ENCODE results near the gene GPR45. TPM values are rescaled to one million over a fixed set of nuclear protein-coding genes. Genes with fewer than 3 reads are reported as not detected.
"Not testable (repeated sequence)": the region's sequence is repeated elsewhere in the genome, so short reads cannot be mapped to it uniquely, and the experiment has no call there.

Gene GPR45, protein sequence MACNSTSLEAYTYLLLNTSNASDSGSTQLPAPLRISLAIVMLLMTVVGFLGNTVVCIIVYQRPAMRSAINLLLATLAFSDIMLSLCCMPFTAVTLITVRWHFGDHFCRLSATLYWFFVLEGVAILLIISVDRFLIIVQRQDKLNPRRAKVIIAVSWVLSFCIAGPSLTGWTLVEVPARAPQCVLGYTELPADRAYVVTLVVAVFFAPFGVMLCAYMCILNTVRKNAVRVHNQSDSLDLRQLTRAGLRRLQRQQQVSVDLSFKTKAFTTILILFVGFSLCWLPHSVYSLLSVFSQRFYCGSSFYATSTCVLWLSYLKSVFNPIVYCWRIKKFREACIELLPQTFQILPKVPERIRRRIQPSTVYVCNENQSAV
- total RNA-seq, result not detected

GRCh38 chr2:105241443-105241842, at the start of gene GPR45:
Gene GPR45, plus strand, starts transcription at chr2:105241743. Its CDS starts 116 bp downstream, at chr2:105241859.
- no peak for DNase-seq

DNA sequence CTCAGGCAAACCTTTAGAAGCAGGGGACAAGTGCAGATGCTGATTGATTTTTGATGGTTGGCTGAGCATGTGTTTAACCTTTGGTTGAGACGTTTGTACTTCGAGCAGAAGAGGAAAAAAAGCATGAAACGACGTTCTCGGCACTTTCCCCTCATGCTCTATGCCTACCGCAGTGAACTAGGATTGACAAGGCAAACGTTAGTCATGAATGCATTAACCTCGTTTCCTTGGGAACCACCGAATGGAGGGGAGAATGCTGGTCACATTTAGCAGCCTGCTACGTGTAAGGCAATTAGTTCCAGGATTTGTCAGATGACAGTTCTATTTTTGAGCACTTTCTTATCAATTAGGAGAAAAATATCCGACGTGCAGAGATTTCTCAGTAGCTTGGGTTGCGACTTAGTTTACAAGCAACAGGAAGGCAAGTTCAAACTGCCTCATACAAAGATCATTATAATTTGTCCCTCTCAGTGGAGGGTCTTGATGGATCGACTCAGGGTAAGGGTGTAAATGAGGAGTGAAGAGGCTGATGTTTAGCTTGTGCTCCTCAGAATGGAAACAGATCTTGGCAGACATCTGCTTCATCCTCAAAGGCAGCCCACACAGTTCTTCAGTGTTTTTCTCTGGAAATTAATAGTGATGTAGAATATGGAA, 47.4 kb upstream of the GPR45 start:
- DNase-seq, result no peak

- DNase-seq, result no peak
These were observed 44.9 kb upstream of the GPR45 start for GRCh38 chr2:105196651-105197050.

- DNase-seq, result no peak
These were observed 25.9 kb upstream of the GPR45 start for GRCh38 chr2:105215586-105216192.

DNA sequence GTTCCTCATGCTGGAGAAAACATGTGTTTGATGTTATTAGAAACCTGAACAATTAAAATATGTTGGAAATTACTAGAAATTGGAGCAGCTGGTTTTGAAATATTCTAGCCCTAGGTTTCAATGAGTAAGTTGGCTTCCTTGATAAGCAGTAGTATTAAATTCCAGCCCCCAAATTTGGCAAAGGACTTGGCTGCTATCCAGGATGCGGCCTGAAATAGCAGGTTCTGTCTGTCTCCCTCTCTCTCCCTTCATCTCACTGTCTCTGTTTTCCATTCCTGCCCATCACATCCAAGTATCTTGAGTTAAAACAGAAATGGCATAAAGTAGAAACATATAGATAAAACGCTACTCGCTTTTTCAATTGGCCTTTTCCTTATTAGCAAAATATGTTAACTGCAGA, 20.9 kb upstream of the GPR45 start:
- DNase-seq, result no peak

GRCh38 chr2:105224444-105224843, 17.1 kb upstream of the GPR45 start:
- no peak for DNase-seq

DNA sequence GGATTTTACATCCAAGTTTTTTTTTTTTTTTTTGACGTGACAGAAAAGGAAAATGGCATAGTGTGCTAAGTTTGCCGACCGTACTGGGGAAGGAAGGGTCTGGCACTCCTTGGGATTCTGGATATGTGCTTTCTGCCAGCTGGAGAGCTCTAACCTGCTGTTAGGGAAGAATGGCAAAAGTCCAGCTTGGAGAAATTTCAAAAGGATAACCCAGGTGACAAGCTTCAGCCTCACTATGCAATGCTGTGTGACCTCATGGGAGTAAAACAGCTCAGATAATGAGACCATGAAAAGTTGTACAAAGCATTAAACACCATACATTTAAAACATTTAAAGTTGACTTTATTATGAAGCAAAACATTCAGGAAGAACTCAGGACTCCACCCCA, 10.3 kb upstream of the GPR45 start:
- DNase-seq, result no peak

GRCh38 chr2:105235388-105236059, 6.0 kb upstream of the GPR45 start:
- peak; percentile 29 for DNase-seq

DNA sequence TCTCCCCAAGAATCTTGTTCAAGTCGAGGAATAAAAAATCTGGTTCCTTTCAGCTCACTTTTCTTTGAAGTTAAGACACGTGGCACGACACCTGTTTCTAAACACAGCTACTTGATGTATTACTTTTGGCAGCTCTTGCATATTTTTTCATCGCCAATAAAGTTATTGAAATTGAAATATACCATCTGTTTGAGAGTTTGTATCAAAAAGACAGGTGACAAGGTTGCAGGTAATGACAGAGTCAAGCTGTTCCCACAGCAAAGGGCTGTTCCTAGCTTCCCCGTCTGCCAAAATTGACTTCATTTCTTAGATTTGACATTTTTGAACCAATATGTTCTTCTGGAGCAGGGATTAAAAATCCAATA, 5.5 kb upstream of the GPR45 start:
- no peak for DNase-seq

DNA sequence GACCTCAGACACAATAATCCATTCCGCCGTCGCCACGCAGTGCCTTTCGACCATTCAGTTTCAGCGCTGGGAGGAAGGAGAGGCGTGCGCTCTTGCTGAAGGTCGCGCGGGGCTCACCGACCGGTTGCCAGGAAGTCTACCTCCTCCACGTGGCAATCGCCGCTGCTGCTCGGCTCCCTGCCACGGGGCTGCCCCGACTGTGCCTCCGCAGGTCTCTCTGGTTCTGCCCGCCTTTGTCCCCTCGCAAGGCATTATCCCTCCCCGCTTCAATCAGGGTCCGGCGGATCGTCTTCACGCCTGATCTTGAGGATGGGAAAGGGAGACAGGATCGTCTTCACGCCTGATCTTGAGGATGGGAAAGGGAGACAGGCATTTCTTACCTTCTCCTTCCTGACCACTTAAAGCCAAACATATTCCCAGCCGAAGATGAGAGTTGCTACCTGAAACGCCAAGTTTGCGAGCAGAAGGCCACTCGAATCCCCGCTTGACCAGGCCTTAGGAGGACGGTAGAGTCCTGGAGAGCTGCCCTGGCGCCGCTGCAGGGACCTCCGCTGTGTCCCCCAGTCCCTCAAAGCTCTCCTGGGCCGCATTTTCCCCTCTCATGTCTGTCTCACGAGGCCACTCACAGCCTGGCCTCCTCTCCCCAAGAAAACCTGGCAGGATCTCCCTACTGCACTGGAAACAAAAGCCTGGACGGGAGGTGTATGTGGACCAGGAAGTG, 4.3 kb upstream of the GPR45 start:
- DNase-seq, result no peak

- no peak for DNase-seq
These were observed 2.8 kb upstream of the GPR45 start for GRCh38 chr2:105238664-105239240.

DNA sequence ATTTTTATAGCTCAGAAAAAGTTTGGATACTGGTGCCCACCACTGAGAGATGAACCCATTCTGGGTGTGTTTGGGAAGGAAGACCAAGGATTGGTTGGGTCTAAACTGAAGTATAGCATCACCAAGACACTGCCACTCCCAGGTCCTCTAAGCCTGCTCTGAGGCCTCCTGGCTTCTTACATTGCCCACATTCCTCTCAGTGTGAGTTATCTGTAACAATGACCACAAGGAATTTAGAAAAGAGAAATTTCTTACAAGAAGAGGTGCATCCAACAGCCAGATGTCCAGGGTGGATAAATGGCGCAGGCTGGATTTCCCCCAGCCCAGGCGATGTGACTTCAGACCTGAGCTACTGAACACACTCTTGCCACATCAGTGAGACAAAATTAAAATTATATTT, 1.6 kb upstream of the GPR45 start:
- no peak for DNase-seq

GRCh38 chr2:105242286-105242993, 897 bp downstream of the GPR45 start:
- DNase-seq, result no peak

DNA sequence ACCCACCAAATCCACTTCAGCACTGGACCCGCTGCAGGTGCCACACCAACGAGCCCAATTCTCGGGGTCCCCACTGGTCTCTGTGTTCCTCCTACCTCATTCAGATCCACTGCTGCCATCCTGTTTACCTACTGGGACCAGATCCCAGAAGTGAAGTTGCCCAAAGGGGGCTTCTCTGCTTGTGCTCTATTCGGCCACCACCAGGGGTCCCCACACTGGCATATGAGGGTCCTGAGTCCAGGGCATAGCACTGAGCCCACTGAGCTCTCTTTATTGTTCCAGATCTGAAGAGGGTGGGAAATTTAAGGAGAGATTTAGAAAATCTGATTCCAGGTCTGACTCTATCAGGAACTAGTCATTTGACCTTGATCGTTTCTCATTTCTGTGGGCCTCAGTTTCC, 2.4 kb downstream of the GPR45 start:
- DNase-seq, result no peak

DNA sequence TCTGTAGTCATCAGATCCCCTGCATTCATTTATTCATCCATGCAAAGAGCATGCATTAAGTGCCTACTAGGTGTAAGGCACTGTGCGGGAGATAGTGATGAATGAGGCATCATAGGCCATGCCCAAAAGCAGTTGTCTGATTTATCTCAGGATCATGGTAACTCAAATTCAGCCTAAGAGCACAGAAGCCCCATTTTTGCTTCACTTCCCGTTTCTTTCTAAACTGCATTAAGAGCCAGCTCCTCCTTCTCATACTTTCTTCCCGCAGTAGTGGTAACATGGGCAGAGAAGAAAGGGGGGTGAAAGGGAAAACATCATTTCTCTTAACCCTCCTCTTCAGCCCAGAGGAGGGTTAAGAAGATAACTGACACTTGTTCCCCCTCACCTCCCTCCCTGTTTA, 2.9 kb downstream of the GPR45 start:
- no peak for DNase-seq

- DNase-seq, result no peak
These were observed 7.0 kb downstream of the GPR45 start for GRCh38 chr2:105248316-105249070.

DNA sequence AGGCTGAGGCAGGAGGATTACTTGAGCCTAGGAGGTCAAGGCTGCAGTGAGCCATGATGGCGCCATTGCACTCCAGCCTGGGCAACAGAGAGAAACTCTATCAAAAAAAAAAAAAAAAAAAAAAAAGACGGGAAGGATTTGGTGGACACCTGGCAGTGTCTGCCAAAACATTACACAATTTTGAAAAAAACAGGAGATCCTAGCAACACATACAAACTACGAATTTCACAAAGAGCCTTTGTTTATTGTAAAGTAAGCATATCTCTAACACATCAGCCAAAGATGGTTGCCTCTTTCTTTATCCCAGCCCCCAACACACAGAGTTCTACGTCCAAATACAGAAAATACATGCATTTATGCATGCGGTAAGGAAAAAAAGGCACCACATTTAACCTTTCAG, 7.6 kb downstream of the GPR45 start:
- no peak for DNase-seq

DNA sequence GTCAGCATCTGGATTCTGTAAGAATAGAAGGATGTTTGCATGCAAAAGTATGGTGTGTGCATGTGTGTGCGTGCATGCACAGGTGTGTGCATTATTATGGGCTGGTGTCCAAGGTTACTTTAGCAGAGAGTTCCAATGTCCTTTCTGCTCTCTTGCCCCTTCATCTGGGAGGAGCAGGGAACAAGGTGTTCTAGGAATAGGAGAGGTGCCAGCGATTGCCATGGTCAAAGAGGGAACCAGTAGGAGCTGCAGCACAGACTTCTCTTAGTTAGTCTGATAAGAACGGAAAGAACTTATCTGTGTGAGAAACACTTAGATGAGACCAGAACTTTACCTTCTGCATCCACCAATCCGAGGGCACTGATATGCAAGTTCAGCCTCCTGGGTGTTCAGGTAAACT, 8.3 kb downstream of the GPR45 start:
- no peak for DNase-seq

DNA sequence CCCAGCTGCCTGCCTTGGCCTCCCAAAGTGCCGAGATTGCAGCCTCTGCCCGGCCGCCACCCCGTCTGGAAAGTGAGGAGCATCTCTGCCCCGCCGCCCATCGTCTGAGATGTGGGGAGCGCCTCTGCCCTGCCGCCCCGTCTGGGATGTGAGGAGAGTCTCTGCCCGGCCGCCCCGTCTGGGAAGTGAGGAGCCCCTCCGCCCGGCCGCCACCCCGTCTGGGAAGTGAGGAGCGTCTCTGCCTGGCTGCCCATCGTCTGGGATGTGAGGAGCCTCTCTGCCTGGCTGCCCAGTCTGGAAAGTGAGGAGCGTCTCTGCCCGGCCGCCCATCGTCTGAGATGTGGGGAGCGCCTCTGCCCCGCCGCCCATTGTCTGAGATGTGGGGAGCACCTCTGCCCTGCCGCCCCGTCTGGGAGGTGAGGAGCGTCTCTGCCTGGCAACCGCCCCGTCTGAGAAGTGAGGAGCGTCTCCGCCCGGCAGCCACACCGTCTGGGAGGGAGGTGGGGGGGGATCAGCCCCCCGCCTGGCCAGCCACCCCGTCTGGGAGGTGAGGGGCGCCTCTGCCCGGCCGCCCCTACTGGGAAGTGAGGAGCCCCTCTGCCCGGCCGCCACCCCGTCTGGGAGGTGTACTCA, 9.6 kb downstream of the GPR45 start:
- not testable (repeated sequence) for DNase-seq

GRCh38 chr2:105252271-105252670, 10.7 kb downstream of the GPR45 start:
- DNase-seq, result no peak

Measured in effector CD4-positive, alpha-beta T cell (primary cell).